NK-92 treated with Interleukin-12 subunit alpha and Interleukin-12 subunit beta, amount 100 ng/mL, for 24 hours (cell line): Measurements from ENCODE around the gene DGKE.

ENCODE experiments used
- DNase-seq: peaks from one replicate; lab custom pipeline; 2025; lab: John Stamatoyannopoulos, UW

Gene DGKE

DNA sequence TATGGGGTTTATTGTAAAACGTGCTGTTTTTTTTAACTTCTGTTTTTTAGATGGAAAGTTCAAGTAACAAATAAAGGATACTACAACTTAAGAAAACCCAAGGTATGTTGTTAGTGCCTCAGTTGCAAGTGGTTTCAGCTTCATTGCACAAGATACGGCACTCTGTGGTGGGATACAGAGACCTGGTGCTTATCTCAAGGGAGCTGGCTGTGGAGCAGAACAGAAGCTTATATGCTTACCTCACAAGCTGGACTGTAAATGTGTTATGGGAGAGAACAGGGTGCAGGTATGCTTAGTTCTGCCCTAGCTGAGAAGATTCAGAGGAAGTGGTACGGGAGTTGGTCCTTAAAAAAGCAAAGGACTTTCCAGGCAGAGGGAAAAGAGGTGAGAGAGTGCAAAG is 15.2 kb downstream of the DGKE start:
- DNase-seq: no peak

DNA sequence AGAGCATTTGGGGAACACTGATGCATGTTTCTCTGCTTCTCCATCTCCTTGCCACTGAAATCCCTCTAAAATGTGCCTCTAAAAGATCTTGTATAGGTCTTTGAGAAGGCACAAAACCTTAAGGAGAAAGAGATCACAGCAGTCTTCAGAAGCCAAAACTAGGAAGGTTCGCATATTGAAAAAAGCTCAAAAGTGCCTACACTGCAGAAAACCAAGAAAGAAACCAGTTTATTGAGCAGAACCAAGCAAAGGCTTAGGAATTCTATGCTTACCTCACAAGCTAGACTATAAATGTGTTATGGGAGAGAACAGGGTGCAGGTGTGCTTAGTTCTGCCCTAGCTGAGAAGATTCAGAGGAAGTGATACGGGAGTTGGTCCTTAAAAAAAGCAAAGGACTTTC is 16.6 kb downstream of the DGKE start:
- no peak for DNase-seq

DNA sequence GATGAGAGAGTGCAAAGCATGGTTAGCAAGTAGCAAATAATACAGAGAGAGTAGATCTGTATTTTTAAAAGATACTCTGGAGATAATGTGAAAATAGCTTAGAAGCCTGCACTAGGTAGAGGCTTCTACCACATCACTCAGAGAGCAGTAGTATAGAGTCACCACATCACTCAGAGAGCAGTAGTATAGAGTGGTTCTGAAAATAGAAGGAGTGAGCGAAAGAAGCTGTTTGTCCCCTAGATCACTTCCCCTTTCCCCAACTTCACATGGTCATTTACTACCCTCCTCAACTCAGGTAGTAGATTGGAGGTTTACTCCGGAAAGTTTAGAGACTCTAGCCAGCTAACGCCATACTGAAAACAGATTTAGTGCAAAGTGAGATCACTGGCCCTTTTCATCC is 17.1 kb downstream of the DGKE start:
- DNase-seq: no peak

DNA sequence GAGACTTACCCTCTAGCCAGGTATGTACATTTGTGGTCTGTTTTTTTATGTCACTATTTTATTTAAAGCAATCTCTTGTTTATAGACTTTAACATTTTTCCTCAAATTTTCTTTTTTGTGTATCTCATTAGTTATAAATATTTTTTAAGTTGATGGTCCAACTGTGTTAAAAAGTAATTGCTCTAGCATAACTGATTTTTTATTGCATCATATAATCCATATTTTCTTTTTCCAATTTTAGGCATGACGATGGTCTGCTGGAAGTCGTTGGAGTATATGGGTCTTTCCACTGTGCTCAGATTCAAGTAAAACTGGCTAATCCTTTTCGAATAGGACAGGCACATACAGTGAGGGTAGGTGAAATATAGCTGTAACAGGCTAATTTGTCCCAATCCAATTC is 27.9 kb downstream of the DGKE start:
- no peak for DNase-seq

DNA sequence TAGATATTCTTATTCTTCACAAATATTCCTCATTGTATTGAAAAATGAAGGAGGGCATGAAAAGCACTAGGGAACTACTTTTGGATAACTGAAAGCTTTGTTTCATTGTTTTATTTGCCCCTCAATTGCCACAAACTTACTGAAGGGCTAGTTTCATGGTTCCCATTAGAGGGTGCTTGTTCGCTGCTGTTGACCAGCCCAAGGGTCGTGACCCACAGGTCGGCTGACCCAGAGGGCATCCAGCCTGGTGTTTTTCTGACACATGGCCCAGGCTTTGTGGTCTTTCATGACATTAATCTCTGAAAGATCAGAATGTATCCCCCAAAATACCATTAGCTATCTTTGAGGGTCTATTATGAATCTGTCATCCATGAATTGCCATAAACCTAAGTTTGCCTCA is 30.0 kb downstream of the DGKE start:
- DNase-seq: no peak

DNA sequence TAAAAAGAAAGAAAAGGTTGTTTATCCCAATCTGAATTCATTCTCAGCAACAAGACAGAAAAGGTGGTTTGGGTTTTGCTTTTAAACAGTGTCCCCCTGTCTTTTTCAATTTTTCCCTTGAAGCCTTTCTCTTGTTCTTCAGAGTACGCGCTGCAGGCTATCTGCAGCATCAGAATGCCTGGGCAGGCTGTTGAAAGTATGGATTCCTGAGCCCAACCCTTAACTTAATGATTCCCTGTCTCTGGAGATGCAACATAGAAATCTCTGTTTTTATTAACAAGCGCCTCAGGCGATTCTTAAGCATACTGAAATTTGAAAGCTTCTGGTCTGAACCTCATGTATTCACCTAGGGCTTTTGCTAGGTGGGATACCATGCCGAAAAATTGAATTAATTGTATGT is 32.1 kb downstream of the DGKE start:
- DNase-seq: no peak

DNA sequence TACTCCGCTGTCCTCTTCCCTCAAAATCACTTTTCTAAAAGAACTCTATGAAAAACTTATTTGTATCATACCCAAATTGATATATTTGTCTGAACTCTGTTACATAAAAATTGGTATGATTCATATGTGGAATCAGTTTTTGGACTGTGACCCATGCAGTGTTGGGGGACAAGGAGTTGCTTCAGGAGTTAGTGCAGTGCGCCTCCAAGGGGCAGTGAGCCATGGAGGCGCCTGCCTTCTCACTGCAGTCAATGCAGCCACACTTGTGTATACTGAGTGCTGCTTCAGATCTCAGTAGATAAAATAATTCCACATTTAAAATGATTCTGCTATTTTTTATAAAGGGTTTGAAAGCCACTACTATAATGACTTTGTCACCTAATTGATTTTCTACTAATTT is 32.5 kb downstream of the DGKE start:
- no peak for DNase-seq

DNA sequence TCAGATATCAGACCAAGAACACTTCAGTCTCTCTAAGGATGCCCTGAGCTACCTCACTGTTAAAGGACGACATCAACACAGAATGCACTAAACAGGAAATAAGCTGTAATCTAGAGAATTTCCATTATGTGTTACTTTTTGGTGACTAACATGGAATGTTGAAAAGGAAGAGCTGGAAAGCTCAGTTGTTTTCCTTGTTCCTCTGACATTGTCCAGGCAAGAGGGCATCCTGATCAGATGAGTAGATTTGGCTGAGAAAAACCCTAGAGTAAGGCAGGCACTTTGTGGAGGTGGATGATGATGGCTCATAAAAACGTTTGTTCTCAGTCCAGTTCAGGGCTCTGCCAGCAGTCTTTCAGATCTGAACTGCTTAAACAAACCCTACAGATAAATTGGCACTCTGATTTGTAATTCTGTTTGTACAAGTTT is 34.0 kb downstream of the DGKE start:
- DNase-seq: no peak

DNA sequence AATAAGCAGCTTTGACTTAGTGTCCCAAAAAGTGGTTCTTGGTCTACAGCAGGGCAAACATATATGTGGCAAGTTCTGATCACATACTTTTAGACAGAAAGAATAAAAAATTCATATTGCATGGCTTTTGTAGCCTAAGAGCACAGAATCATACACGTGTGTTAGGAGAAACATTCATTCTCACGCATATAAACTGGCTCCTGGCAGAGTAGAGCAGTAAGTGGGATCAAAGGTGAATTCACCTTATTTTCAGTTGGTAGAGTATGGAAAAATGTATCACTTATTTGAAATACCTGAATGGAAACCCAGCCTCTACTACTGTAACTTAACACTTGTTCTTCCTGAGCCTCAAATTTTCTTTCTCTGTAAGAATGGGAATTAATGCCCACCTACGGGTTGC is 34.8 kb downstream of the DGKE start:
- no peak for DNase-seq

DNA sequence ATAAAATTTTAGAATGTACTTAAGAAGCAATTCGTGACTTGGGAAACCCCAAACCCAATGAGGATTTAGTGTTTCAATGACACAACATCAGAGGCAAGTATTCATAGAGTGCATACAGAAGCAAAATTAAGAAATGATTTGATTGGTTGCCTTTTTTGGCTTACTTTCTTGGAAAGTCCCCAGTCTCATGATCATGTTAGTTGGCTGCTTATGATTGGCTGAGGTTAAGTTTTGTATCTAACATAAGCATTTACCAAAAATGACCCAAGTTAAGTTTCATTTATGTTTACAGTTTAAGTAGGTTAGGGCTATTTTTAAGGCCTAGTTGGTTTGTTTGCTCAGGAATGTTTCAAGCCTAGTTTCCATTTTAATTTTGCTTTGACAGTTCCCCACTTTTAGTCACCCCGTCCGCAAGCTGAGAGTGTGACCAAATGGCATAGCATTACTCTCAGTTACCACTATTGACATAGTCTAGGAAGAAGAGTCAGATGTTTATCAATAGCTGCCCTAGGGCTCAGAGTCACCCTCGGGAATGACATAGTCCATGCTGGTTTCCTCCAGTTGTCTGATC is 36.2 kb downstream of the DGKE start:
- DNase-seq: no peak

DNA sequence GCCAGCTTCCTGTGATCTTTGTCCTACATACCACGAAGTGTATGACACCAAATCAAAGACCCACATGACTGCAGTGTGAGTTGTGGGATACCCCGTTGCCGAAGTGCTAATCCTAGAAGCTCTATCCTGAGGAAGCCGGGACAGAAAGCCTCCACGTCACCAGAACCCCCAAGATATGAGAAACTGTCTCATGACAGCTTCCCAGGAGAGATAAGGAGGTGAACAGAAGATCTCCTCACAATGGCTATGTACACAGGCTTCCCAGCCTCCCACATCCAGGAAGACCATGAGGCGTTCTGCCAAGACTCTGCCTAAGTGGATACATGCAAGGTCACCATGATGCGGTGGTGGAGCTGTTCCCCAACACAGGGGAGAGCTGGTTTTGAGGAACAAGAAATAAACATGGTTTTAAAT is 42.8 kb downstream of the DGKE start:
- no peak for DNase-seq

DNA sequence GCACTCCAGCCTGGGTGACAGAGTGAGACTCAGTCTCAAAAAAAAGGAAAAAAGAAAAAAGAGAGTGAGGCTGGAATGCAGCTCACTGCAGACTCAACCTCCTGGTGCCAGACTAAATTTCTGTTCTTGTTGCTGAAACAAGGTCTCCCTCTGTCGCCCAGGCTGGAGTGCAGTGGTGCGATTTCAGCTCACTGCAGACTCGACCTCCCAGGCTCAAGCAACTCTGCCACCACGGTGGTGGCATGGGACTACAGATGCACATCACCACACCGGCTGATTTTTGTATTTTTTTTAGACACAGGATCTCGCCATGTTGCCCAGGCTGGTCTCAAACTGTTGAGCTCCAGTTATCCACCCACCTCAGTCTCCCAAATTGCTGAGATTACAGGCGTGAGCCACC is 45.3 kb downstream of the DGKE start:
- DNase-seq: no peak

DNA sequence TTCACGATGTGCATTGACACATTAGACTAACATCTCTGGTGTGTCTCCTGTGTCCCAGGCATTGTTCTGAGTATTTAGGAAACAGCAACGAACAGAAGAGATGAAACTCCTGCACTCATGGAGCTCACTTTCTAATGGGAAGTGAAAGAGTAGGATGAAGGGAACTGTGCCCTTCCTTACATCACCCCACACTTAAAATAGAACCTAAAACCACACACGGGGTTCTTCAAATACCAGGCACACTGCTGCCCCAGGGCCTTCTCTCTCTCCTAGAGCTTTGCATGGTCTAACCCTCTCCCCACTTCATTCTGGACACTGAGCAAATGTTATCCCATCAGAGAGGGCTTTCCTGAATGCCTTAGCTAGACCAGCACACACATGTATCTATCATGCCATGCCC is 46.2 kb downstream of the DGKE start:
- no peak for DNase-seq

DNA sequence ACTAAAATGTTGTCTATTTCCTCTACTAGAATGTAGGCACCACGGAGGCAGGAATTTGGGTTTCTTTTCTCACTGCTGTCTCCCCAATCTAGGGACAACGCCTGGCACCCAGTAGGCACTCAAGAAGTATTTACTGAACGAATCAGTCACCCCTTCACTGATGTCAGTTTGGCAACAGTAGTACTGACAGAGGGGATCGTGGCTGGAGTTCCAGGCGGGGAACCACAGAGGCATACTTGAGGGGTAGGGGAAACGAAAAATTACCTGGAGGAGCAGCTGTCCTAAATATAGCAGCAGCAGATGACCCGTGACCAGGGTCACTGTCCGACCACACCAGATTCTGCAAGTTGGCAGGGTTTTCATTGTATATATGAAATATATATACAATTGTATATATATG is 46.6 kb downstream of the DGKE start:
- no peak for DNase-seq

DNA sequence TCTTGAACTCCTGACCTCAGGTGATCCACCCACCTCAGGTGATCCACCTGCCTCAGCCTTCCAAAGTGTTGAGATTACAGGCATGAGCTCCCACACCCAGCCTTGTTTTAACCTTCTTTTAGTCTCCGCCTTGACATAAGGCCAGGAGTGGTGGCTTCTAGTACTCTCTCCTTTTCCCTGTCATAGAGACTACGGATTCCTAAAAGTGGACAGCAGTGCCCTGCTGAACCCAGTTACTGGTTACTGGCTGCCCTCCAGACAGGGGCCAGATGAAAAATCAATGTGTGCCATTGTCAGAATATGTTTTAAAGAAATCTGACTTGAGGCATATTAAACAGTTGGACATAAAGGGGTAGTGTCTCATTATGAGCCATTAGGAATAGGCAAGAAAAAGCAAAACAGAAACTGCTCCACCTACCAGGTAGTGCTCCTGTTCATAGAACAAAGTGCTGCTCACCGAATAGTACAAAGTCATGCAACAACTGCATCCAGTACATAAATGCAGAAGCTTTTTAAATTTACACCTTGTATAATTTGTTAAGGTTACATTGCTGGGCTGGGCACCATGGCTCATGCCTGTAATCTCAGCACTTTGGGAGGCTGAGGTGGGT is 47.8 kb downstream of the DGKE start:
- no peak for DNase-seq

DNA sequence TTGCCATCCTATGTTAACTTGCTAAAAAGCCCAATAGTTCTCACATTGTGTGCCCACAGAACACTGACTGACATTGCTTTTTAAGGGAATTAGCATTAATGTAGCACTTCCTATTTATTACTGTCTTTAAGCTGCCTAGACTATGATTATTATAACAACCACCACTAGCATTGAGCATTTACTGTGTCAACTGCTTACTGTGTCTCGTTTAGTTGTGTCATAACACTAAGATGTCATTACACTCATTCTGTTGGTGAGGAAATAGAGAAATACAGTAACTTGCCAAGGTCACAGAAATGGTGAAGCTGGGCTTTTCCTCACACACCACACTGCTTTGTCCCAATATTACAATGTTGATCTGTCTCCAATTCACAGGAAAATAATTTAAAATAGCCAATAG is 49.7 kb downstream of the DGKE start:
- no peak for DNase-seq

DNA sequence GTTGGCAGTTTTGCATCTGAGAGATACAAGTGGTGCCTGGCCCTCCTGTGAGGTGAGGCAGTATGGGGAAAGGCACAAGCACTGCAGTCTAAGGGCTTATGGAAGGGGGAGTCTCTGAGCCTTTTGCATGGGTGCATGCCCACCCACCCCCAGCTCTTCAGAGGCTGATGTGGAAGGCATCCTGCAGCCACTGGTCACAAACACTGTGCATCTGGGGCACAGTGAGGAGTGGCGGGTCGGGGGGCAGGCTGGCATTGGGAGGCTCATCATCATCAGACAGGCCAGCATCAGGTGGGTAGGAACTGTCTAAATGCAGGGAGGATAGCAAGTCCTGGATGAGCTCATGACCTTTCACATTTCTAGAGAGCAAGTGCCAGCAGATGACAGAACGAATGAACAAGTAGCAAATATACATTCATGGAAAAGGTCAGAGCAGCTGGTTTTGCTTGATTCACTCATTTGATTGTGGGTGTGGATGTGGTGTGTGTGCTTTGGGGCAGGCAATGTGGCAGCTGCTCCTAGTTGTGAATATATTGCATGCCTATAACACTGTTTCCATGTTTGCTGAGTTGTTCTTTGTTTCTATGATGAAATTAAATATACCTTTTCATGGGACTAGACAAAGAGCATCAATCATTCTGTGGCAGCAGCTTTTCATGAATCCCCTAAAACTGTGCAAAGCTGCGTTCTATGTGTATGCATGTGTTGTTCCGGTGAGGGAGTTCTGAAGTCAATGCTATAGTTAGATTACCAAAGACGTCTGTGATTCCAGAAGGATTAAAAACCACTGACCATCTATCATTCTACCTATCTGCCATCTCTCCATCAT is 50.7 kb downstream of the DGKE start:
- DNase-seq: no peak

DNA sequence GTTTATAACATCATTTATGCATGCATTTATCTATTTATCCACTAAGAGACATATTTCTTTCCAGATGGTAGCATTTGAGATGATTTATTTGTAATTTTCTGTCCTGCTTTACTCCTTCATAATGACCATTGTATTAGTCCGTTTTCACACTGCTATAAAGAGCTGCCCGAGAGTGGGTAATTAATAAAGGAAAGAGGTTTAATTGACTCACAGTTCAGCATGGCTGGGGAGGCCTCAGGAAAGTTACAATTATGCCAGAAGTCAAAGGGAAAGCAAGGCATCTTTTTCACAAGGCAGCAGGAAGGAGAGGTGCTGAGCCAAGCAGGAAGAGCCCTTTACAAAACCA is 51.3 kb downstream of the DGKE start:
- DNase-seq: no peak

DNA sequence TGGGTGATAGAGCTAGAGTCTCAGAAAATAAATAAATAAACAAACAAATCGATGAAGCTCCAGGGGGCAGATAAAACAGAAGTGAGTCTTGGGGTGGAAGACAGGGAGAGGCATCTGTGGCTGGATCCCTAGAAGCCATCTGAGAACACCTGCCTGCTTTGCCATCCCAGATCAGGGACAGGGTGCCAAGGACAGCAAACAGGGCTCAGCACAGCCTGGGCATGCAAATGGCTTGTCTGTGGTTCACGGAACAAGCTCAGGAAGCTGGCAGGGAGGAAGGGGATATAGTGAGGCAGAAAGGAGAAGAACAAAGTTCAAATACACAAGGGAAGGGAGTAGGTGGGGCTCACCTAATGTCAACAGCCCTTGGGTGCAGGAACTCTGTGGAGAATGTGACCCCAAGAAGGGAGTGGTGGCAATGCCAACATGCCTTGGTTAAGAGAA is 52.4 kb downstream of the DGKE start:
- no peak for DNase-seq

DNA sequence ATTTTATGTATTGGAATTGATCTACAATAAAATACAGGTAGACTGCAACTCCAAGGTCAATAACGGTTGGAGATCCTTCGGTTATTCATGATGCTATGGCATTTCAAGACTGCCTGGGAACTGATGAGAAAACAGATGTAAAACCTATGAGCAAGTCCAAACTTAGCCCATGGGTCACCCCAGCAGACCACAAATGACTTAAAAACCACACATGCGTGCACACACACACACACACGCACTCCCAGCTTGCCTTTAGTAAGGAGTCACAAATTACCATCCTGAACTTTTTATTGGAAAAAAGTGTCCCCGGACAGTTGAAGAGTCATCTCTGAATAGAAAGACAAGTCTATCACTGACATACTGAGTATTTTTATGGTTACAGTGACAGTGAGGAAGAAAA is 53.2 kb downstream of the DGKE start:
- no peak for DNase-seq

DNA sequence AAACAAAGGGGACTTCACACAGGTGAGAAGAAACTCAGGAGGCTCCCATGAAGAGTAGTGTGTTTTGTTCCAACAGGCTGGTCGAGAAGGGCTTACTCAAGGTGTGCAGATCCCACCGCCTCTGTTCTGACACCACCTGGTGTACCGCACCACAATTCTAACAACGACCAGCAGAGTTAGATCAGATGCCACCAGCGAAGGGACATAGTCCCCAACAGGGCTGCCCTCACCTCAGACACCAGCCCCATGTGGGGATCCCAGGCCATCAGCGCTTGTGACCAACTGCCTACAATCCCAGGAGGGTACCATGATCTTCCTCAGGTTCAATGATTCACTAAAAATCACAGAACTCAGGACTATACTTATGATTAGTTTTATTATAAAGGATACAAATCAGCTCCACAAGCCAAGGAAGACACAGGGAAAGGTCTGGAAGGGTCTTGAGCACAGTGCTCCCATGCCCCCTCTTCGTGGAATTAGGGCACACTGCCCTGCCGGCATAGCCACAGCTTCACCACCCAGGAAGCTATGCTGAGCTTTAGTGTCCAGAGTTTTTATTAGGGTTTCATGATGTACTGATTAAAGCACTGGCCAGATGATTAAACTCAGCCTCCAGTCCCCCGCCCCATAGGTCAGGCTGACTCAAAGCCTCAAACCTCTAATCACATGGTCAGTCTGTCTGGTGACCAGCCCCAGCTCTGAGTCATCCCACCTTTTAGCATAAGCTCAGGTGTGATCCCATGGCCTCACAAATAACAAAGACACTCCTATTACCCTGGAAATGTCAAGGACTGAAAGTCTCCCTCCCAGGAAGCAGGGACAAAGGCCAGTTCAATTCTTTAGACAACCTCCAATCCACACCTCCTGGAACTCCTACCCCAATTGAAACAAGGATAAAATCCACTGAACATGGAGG is 53.9 kb downstream of the DGKE start:
- no peak for DNase-seq

DNA sequence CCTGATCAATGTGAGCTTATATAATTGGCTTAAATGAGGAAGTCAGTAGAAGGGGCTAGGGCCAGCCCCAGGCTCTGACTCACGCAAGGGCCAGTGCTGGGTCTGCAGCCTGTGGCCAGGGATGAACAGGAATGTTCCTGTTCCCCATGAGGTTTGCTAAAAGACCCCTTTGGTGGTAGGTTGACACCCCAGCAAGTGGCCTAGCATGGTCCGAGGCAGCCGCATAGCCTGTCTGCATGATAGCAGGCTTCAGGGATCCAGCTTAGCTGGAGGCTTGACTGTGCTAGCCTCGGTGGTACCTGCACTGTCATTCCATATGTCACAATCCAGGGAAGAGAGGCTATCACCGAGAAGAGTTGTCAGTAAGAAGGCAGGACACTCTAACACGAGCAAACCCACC is 56.4 kb downstream of the DGKE start:
- no peak for DNase-seq
